Stimulated activated naive CD8-positive, alpha-beta T cell treated with anti-CD3 and anti-CD28 coated beads, Interleukin-15, Interleukin-2, amounts not matched to agents 100 ng/mL and 50 ng/mL, for 24 hours (primary cell): ENCODE results near the gene DYTN.

Experiments
- H3K27ac Mint-ChIP-seq: one replicate; pipeline ENCODE4 v1.8.0; 2021; ENCODE audit warnings: mild to moderate bottlenecking, mixed read lengths
- H3K27me3 Mint-ChIP-seq: one replicate; pipeline ENCODE4 v1.8.0; 2021; ENCODE audit warnings: mixed read lengths
- H3K36me3 Mint-ChIP-seq: one replicate; pipeline ENCODE4 v1.8.0; 2021; ENCODE audit warnings: low read depth, mixed read lengths
- H3K4me1 Mint-ChIP-seq: one replicate; pipeline ENCODE4 v1.8.0; 2021; ENCODE audit warnings: low read depth, mixed read lengths
- H3K4me3 Mint-ChIP-seq: one replicate; pipeline ENCODE4 v1.8.0; 2021; ENCODE audit warnings: mild to moderate bottlenecking, mixed read lengths
- H3K9me3 Mint-ChIP-seq: one replicate; pipeline ENCODE4 v1.8.0; 2021; ENCODE audit warnings: mixed read lengths

Gene DYTN

GRCh38 chr2:206670531-206671319 is 47.5 kb downstream of the DYTN start:
- H3K9me3 Mint-ChIP-seq = no peaks in the 10 kb centered on the region
- peaks cover 24% of the 10 kb centered on the region for H3K27me3 Mint-ChIP-seq
- H3K36me3 Mint-ChIP-seq = no peaks in the 10 kb centered on the region
- no peaks in the 10 kb centered on the region for H3K4me1 Mint-ChIP-seq
- H3K4me3 Mint-ChIP-seq = no peak overlapping the region
- no peak overlapping the region for H3K27ac Mint-ChIP-seq

DNA sequence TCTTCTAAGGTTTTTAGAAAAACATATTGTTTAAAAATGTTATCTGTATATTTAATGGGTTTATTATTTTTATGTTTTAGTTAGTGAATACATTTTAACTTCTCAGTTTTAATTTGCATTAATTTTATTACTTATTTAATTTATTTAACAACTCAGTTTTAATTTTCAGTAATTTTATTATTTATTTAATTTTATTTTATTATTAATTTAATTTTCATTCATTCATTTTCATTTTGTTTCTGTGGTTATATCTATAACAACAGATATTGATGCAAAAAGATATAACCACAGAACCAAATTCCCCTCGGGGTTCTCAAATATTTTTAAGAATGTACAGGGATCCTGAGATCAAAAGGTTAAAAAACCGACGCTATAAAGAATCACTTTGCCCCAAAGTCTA is 52.9 kb downstream of the DYTN start:
- Mint-ChIP-seq H3K36me3 (no peaks in the 10 kb centered on the region), H3K27ac (no peak overlapping the region), H3K27me3 (peaks cover 21% of the 10 kb centered on the region), H3K4me3 (no peak overlapping the region), H3K4me1 (no peaks in the 10 kb centered on the region), H3K9me3 (no peaks in the 10 kb centered on the region)

- Mint-ChIP-seq H3K27me3 (peaks cover 14% of the 10 kb centered on the region), H3K27ac (no peak overlapping the region), H3K9me3 (peaks cover 8% of the 10 kb centered on the region), H3K4me1 (no peaks in the 10 kb centered on the region), H3K36me3 (no peaks in the 10 kb centered on the region), H3K4me3 (no peak overlapping the region)
These were observed 61.1 kb downstream of the DYTN start for GRCh38 chr2:206657087-206657486.

- Mint-ChIP-seq H3K4me1 (no peaks in the 10 kb centered on the region), H3K36me3 (no peaks in the 10 kb centered on the region), H3K27me3 (peaks cover 19% of the 10 kb centered on the region), H3K4me3 (no peak overlapping the region), H3K27ac (no peak overlapping the region), H3K9me3 (no peaks in the 10 kb centered on the region)
These were observed 70.2 kb downstream of the DYTN start for GRCh38 chr2:206647985-206648384.

- H3K27me3 Mint-ChIP-seq = peaks cover 27% of the 10 kb centered on the region
- no peaks in the 10 kb centered on the region for H3K9me3 Mint-ChIP-seq
These were observed 75.8 kb downstream of the DYTN start, which contains the start of gene FAM237A for GRCh38 chr2:206642075-206643025. Gene FAM237A, plus strand, starts transcription at chr2:206642487. Its CDS starts 1,750 bp downstream, at chr2:206644237.

DNA sequence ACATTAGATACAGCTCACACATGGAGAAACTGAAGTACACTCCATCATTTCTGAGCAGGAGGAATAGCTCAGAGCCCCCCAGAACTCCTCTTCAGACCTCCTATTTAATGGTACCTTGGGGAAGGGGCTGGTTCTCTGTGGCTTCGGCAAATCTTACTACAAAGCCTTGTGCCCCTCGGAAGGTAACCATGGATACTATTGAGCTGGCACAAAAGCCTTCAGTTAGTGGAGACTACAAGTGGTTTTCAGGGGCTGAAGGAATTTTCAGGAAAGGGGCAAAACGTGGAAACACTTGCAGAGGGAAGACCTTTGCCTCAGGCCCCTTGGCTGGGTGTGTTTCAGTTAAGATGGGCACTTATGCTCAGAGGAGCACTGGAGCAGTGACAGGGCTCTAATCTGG is 77.0 kb downstream of the DYTN start:
- H3K27me3 Mint-ChIP-seq = peaks cover 23% of the 10 kb centered on the region
- H3K9me3 Mint-ChIP-seq = no peaks in the 10 kb centered on the region
- no peak overlapping the region for H3K27ac Mint-ChIP-seq
- H3K4me1 Mint-ChIP-seq = no peaks in the 10 kb centered on the region
- no peaks in the 10 kb centered on the region for H3K36me3 Mint-ChIP-seq
- no peak overlapping the region for H3K4me3 Mint-ChIP-seq

More at GRCh38 chr2:206642075-206643025, 75.8 kb downstream of the DYTN start, which contains the start of gene FAM237A:
- Mint-ChIP-seq H3K4me1 (no peaks in the 10 kb centered on the region), H3K4me3 (no peak within 1 kb of the TSS), H3K36me3 (no peaks in the 10 kb centered on the region), H3K27ac (no peak within 1 kb of the TSS)

DNA sequence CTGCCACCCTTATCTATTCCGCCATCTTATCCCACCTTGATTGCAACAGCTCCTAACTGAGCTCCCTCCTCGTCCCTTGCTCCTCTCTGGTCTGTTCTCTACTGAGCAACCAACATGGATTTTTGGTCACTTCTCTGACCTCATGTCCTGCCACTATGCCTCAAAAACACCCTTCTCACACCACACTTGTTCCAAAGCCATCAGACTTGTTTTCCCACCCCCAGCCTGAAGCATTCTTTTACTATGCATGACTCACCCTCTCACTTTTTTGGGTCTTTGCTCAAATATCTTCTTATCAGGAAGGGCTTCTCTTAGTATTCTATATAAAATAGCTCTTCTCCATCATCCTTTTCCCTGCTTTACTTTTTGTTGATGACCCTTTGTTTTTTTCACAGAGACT is 78.6 kb downstream of the DYTN start:
- Mint-ChIP-seq H3K27me3 (peaks cover 20% of the 10 kb centered on the region), H3K9me3 (no peaks in the 10 kb centered on the region), H3K27ac (no peak overlapping the region), H3K4me3 (no peak overlapping the region), H3K36me3 (no peaks in the 10 kb centered on the region), H3K4me1 (no peaks in the 10 kb centered on the region)

DNA sequence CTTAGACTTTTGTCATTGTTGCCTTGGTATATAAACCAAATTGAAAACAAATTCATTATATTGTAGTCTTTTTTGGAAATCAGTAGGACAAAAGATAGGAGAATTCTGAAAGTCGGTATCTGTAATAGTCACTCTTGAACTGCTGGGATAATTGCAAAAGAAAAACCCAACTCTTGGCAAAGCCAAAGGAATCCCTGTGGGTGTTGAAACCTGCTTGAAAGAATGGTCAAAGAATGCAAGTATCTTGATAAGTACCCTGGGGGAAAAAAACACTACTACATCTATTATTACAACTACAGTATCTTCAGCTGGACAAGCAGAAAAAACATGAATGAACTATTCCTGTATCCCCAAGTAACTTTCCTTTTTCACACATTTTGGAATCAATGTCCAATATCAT is 83.2 kb downstream of the DYTN start:
- Mint-ChIP-seq H3K9me3 (no peaks in the 10 kb centered on the region), H3K27ac (no peak overlapping the region), H3K36me3 (no peaks in the 10 kb centered on the region), H3K27me3 (peaks cover 12% of the 10 kb centered on the region), H3K4me3 (no peak overlapping the region), H3K4me1 (no peaks in the 10 kb centered on the region)

GRCh38 chr2:206631340-206631739 is 86.9 kb downstream of the DYTN start:
- Mint-ChIP-seq H3K9me3 (no peaks in the 10 kb centered on the region), H3K27ac (no peak overlapping the region), H3K27me3 (peaks cover 16% of the 10 kb centered on the region), H3K4me1 (no peaks in the 10 kb centered on the region), H3K36me3 (no peaks in the 10 kb centered on the region), H3K4me3 (no peak overlapping the region)

GRCh38 chr2:206627632-206628031 is 90.6 kb downstream of the DYTN start:
- Mint-ChIP-seq H3K27ac (no peak overlapping the region), H3K9me3 (no peaks in the 10 kb centered on the region), H3K36me3 (no peaks in the 10 kb centered on the region), H3K27me3 (peaks cover 8% of the 10 kb centered on the region), H3K4me1 (no peaks in the 10 kb centered on the region), H3K4me3 (no peak overlapping the region)

DNA sequence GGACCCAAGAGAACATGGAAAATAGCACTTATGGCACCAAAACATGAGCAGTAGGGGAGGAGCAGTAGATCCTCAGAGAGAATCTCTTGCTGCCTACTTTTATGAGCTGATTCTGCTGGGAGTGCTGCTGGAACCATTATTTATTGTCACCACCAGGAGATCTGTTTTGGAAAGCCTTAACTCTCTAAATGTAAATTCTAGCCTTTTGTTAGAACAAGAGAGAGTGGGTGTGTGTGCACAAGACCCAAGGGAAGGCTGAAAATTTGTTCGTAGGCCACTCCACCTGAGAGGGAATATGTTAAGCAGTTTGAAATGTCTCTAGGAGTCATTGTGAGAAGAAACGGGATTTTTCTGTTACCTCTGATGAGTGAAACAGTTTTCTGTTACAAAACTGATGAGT is 92.1 kb downstream of the DYTN start:
- H3K4me1 Mint-ChIP-seq = no peaks in the 10 kb centered on the region
- H3K27me3 Mint-ChIP-seq = peaks cover 8% of the 10 kb centered on the region
- no peaks in the 10 kb centered on the region for H3K36me3 Mint-ChIP-seq
- no peaks in the 10 kb centered on the region for H3K9me3 Mint-ChIP-seq
- no peak overlapping the region for H3K27ac Mint-ChIP-seq
- H3K4me3 Mint-ChIP-seq = no peak overlapping the region

DNA sequence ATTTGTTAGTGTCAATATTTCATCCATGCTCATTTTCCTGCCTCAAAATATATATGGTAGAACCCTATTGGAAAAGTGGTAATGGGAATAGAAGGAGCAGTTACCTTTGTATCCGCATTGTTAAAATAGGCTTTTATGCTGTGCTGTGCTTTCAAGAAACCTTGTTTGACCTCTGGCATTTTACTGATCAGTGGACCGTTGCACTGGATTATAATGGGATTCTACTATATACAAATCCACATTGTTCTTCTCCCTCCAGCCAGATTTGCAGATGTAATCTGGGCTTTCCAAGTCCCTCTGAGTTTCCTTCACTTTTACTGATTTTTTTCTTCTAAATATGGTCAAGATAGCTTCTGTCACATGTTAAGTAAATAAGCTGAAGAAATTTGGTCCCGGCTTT is 99.2 kb downstream of the DYTN start:
- H3K36me3 Mint-ChIP-seq = no peaks in the 10 kb centered on the region
- no peaks in the 10 kb centered on the region for H3K4me1 Mint-ChIP-seq
- H3K27me3 Mint-ChIP-seq = peaks cover 3% of the 10 kb centered on the region
- no peak overlapping the region for H3K27ac Mint-ChIP-seq
- H3K4me3 Mint-ChIP-seq = no peak overlapping the region
- H3K9me3 Mint-ChIP-seq = no peaks in the 10 kb centered on the region

- peaks cover 3% of the 10 kb centered on the region for H3K27me3 Mint-ChIP-seq
- H3K4me1 Mint-ChIP-seq = no peaks in the 10 kb centered on the region
- no peak overlapping the region for H3K27ac Mint-ChIP-seq
- H3K36me3 Mint-ChIP-seq = no peaks in the 10 kb centered on the region
- H3K9me3 Mint-ChIP-seq = no peaks in the 10 kb centered on the region
- H3K4me3 Mint-ChIP-seq = no peak overlapping the region
These were observed 102.0 kb downstream of the DYTN start for GRCh38 chr2:206616151-206616550.

- Mint-ChIP-seq H3K9me3 (no peaks in the 10 kb centered on the region), H3K4me1 (no peaks in the 10 kb centered on the region), H3K27ac (no peak overlapping the region), H3K4me3 (no peak overlapping the region), H3K27me3 (peaks cover 3% of the 10 kb centered on the region), H3K36me3 (no peaks in the 10 kb centered on the region)
These were observed 102.6 kb downstream of the DYTN start for GRCh38 chr2:206615417-206616089.

- Mint-ChIP-seq H3K27me3 (peaks cover 3% of the 10 kb centered on the region), H3K9me3 (no peaks in the 10 kb centered on the region), H3K36me3 (no peaks in the 10 kb centered on the region), H3K4me3 (no peak overlapping the region), H3K4me1 (no peaks in the 10 kb centered on the region), H3K27ac (no peak overlapping the region)
These were observed 103.4 kb downstream of the DYTN start for GRCh38 chr2:206614811-206615210.
